Measurements from ENCODE around the gene FCHSD2.
"Not testable (repeated sequence)": the region's sequence is repeated elsewhere in the genome, so short reads cannot be mapped to it uniquely, and the experiment has no call there.

GRCh38 chr11:72827656-72828055 is 314.5 kb downstream of the FCHSD2 start:
- TF ChIP-seq, protein P1, sequence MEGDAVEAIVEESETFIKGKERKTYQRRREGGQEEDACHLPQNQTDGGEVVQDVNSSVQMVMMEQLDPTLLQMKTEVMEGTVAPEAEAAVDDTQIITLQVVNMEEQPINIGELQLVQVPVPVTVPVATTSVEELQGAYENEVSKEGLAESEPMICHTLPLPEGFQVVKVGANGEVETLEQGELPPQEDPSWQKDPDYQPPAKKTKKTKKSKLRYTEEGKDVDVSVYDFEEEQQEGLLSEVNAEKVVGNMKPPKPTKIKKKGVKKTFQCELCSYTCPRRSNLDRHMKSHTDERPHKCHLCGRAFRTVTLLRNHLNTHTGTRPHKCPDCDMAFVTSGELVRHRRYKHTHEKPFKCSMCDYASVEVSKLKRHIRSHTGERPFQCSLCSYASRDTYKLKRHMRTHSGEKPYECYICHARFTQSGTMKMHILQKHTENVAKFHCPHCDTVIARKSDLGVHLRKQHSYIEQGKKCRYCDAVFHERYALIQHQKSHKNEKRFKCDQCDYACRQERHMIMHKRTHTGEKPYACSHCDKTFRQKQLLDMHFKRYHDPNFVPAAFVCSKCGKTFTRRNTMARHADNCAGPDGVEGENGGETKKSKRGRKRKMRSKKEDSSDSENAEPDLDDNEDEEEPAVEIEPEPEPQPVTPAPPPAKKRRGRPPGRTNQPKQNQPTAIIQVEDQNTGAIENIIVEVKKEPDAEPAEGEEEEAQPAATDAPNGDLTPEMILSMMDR (IDR thresholded peaks at IDR 0.05) = not testable (repeated sequence)
- TF ChIP-seq EP300, POLR2A (IDR thresholded peaks at IDR 0.05): not testable (repeated sequence)

All from upper lobe of left lung (tissue), 4 donors.